Measurements from ENCODE around the gene CSNK1G1.
A peak's percentile ranks its signal among the peaks of the same experiment; 100 is the strongest.

The CSNK1G1 gene

GRCh38 chr15:64152507-64153387, 203.2 kb downstream of the CSNK1G1 start:
- peaks cover 27 to 40% (median 34%) of the 10 kb centered on the region in 3 donors for H3K36me3 ChIP-seq
- TF ChIP-seq, protein P1, sequence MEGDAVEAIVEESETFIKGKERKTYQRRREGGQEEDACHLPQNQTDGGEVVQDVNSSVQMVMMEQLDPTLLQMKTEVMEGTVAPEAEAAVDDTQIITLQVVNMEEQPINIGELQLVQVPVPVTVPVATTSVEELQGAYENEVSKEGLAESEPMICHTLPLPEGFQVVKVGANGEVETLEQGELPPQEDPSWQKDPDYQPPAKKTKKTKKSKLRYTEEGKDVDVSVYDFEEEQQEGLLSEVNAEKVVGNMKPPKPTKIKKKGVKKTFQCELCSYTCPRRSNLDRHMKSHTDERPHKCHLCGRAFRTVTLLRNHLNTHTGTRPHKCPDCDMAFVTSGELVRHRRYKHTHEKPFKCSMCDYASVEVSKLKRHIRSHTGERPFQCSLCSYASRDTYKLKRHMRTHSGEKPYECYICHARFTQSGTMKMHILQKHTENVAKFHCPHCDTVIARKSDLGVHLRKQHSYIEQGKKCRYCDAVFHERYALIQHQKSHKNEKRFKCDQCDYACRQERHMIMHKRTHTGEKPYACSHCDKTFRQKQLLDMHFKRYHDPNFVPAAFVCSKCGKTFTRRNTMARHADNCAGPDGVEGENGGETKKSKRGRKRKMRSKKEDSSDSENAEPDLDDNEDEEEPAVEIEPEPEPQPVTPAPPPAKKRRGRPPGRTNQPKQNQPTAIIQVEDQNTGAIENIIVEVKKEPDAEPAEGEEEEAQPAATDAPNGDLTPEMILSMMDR (IDR thresholded peaks at IDR 0.05) = no peak
- H3K4me3 ChIP-seq = peak overlapping the region in 1 of 2 donors; percentile 47
- peaks cover 0 to 23% of the 10 kb centered on the region in 2 donors for H3K27me3 ChIP-seq
- no peaks in the 10 kb centered on the region for H3K9me3 ChIP-seq
- peak in 1 of 2 donors; percentile 65 for DNase-seq
- H3K4me1 ChIP-seq = peaks cover 6 to 28% (median 23%) of the 10 kb centered on the region in 4 donors
- intact Hi-C loops (cut with DNase I; ENCODE audit: low total_unique reads) = no loop called here
- H3K27ac ChIP-seq = no peak overlapping the region

- Histone ChIP-seq H3K4me1 (peaks cover 6 to 28% (median 23%) of the 10 kb centered on the region in 4 donors), H3K4me3 (peak within 1 kb of the TSS; percentile 26 to 47), H3K9me3 (no peaks in the 10 kb centered on the region), H3K27ac (no peak within 1 kb of the TSS), H3K27me3 (peaks cover 0 to 23% of the 10 kb centered on the region in 2 donors), H3K36me3 (peaks cover 19 to 31% (median 26%) of the 10 kb centered on the region in 3 donors)
- intact Hi-C loops (cut with DNase I; ENCODE audit: low total_unique reads) = no loop called here
- peak in 1 of 2 donors; percentile 61 for DNase-seq
- TF ChIP-seq, protein P1 (IDR thresholded peaks at IDR 0.05) = no peak
Measured at GRCh38 chr15:64151727-64152506, 204.1 kb downstream of the CSNK1G1 start, which contains the start of gene SNX22. TSS of gene SNX22 (plus strand) at chr15:64151731. CDS start at chr15:64151776, 45 bp downstream.

DNA sequence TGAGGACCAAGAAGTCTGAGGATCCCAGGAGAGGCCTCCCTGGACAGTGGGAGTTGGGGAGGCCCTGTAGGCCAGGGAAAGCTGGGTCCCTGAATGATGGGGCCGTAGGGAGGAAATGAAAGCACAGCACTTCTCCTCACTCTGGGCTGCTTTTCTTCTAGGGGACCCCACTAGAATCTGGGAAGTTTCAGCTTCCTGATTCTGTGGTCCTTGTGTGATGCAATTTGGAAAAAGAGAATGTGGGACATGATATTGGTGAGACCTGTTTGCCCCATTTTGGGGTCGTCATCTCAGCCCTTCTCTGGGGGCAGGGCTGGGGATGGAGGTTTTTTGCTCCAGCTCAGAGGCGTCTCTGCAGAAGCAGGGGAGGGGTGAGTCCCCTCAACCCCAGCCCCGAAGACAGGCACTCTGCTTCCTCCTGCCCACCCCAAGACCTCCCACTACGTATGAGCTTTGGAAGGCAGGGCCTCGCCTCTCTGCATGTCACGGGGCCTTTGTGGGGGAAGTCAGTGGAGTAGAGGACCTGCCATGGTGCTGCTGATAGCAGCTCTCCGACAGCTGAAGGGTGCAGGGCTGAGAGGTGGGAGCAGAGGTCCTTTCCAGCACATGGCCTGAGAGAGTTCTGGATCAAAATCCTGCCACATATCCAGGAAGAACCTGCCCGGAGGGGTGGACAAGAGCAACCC, 205.9 kb downstream of the CSNK1G1 start:
- intact Hi-C loops (cut with DNase I; ENCODE audit: low total_unique reads) = no loop called here
- H3K4me3 ChIP-seq = no peak overlapping the region
- peaks cover 0 to 25% (median 16%) of the 10 kb centered on the region in 3 donors for H3K36me3 ChIP-seq
- H3K9me3 ChIP-seq = no peaks in the 10 kb centered on the region
- peaks cover 0 to 23% of the 10 kb centered on the region in 2 donors for H3K27me3 ChIP-seq
- TF ChIP-seq, protein P1 (IDR thresholded peaks at IDR 0.05) = no peak
- DNase-seq = peak in 1 of 2 donors; percentile 55
- H3K4me1 ChIP-seq = peaks cover 6 to 28% (median 23%) of the 10 kb centered on the region in 4 donors
- H3K27ac ChIP-seq = no peak overlapping the region

GRCh38 chr15:64149424-64149823, 206.5 kb downstream of the CSNK1G1 start:
- Histone ChIP-seq H3K27ac (no peak overlapping the region), H3K4me3 (no peak overlapping the region), H3K36me3 (peaks cover 0 to 25% (median 16%) of the 10 kb centered on the region in 3 donors), H3K4me1 (peaks cover 6 to 28% (median 23%) of the 10 kb centered on the region in 4 donors), H3K9me3 (no peaks in the 10 kb centered on the region), H3K27me3 (peaks cover 0 to 23% of the 10 kb centered on the region in 2 donors)
- DNase-seq = no peak
- intact Hi-C loops (cut with DNase I; ENCODE audit: low total_unique reads) = no loop called here
- TF ChIP-seq, protein P1 (IDR thresholded peaks at IDR 0.05) = no peak

DNA sequence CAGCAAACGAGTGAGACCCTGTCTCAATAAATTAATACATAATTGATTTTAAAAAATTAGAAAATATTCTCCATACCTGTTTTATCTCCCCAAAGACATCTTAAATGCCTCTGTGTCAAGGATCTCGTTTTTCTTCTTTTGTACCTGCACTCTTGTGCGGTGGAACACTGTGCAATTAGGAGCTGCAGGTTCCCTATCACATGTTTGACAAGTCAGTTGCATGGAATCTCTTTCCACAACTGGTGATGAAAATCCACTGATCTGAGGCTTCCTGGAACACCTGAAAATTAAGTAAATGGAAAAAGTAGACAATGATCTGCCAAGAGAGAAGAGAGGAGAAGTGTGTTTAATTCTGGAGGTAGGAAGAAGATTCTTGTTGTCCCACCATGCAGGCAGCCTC, 207.4 kb downstream of the CSNK1G1 start:
- H3K36me3 ChIP-seq = peaks cover 0 to 27% (median 16%) of the 10 kb centered on the region in 3 donors
- no peak overlapping the region for H3K27ac ChIP-seq
- peaks cover 0 to 23% of the 10 kb centered on the region in 2 donors for H3K27me3 ChIP-seq
- TF ChIP-seq, protein P1 (IDR thresholded peaks at IDR 0.05) = no peak
- H3K4me1 ChIP-seq = peaks cover 6 to 26% (median 23%) of the 10 kb centered on the region in 4 donors
- no peak for DNase-seq
- intact Hi-C loops (cut with DNase I; ENCODE audit: low total_unique reads) = no loop called here
- no peak overlapping the region for H3K4me3 ChIP-seq
- no peaks in the 10 kb centered on the region for H3K9me3 ChIP-seq
